K562 (cell line): ENCODE measurements around the gene IGSF3. TPM values are rescaled to one million over a fixed set of nuclear protein-coding genes. Genes with fewer than 3 reads are reported as not detected.
A peak's percentile ranks its signal among the peaks of the same experiment; 100 is the strongest.

ENCODE experiments used
- ARID1B ChIP-seq: fragments of 450-650 bp; IDR thresholded peaks from 2 replicates; pipeline ENCODE4 v1.6.1; 2016; ENCODE audit warnings: antibody characterized with exemption, mild to moderate bottlenecking, inconsistent platforms
- ATF2 ChIP-seq: sonication (generic); formaldehyde crosslinking; IDR thresholded peaks from 2 replicates; pipeline ENCODE4 v1.8.1; 2022; ENCODE audit warnings: missing genetic modification reagents
- CBFA2T3 ChIP-seq: fragments of 450-650 bp; IDR thresholded peaks from 2 replicates; pipeline ENCODE4 v1.6.1; 2017
- CCAR2 ChIP-seq: fragments of 200-400 bp; formaldehyde crosslinking; IDR thresholded peaks from 2 replicates; pipeline ENCODE4 v1.6.1; 2017; ENCODE audit warnings: mild to moderate bottlenecking, low read depth, low read length
- ESRRA ChIP-seq: fragments of 450-650 bp; IDR thresholded peaks from 2 replicates; pipeline ENCODE4 v1.6.1; 2014; ENCODE audit warnings: low read depth, mild to moderate bottlenecking, moderate library complexity, borderline replicate concordance
- ESRRB ChIP-seq: fragments of 250-450 bp; sonication (Bioruptor Pico); IDR thresholded peaks from 2 replicates; pipeline ENCODE4 v1.5.0; 2020; ENCODE audit warnings: mild to moderate bottlenecking, moderate library complexity, borderline replicate concordance
- GATAD2A ChIP-seq: fragments of 450-650 bp; IDR thresholded peaks from 2 replicates; pipeline ENCODE4 v1.6.1; 2017
- KLF10 ChIP-seq: fragments of 250-450 bp; sonication (Bioruptor Pico); IDR thresholded peaks from 2 replicates; pipeline ENCODE4 v1.6.1; 2021; ENCODE audit warnings: matching md5 sums
- PRDM10 ChIP-seq: fragments of 450-650 bp; IDR thresholded peaks from 2 replicates; pipeline ENCODE4 v1.6.1; 2018; ENCODE audit not compliant: partially characterized antibody
- RAD51 ChIP-seq: fragments of 450-650 bp; IDR thresholded peaks from 2 replicates; pipeline ENCODE4 v1.7.1; 2016; ENCODE audit warnings: low read depth, mild to moderate bottlenecking, borderline replicate concordance
- RBFOX2 ChIP-seq: fragments of 200-400 bp; formaldehyde crosslinking; IDR thresholded peaks from 2 replicates; pipeline ENCODE4 v1.6.1; 2017; ENCODE audit warnings: low read depth, mild to moderate bottlenecking, low read length, moderate library complexity
- TAF15 ChIP-seq: fragments of 200-400 bp; formaldehyde crosslinking; IDR thresholded peaks from 2 replicates; pipeline ENCODE4 v1.6.1; 2017; ENCODE audit warnings: mild to moderate bottlenecking, low read depth, low read length, moderate library complexity
- TARDBP ChIP-seq: fragments of 450-650 bp; IDR thresholded peaks from 2 replicates; pipeline ENCODE4 v1.6.1; 2016
- USF1 ChIP-seq: sonication (generic); formaldehyde crosslinking; IDR thresholded peaks from 2 replicates; pipeline ENCODE4 v1.9.0; 2022; ENCODE audit warnings: mild to moderate bottlenecking, missing genetic modification reagents
- ZBTB43 ChIP-seq: sonication (generic); formaldehyde crosslinking; IDR thresholded peaks from 2 replicates; pipeline ENCODE4 v1.8.0; 2023; ENCODE audit warnings: mild to moderate bottlenecking, missing genetic modification reagents
- ZNF282 ChIP-seq: sonication (generic); formaldehyde crosslinking; IDR thresholded peaks from 2 replicates; pipeline ENCODE4 v1.8.1; 2023; ENCODE audit warnings: missing genetic modification reagents
- ZNF398 ChIP-seq: fragments of 250-450 bp; sonication (Bioruptor Pico); IDR thresholded peaks from 2 replicates; pipeline ENCODE4 v1.8.0; 2021; ENCODE audit warnings: moderate library complexity, mild to moderate bottlenecking, inconsistent platforms
- ZNF41 ChIP-seq: fragments of 250-450 bp; sonication (Bioruptor Pico); conservative IDR thresholded peaks from 2 replicates; pipeline ENCODE4 v1.4.0; 2020; ENCODE audit warnings: mild to moderate bottlenecking
- ZNF695 ChIP-seq: fragments of 450-650 bp; formaldehyde crosslinking; IDR thresholded peaks from 2 replicates; pipeline ENCODE4 v1.4.0; 2020; ENCODE audit warnings: mild to moderate bottlenecking, moderate library complexity
- ZSCAN29 ChIP-seq: fragments of 450-650 bp; IDR thresholded peaks from 2 replicates; pipeline ENCODE4 v1.6.1; 2017
- polyA plus RNA-seq, 8 experiments: library from polyadenylated mRNA; depleted of rRNA in 4 of 8; stranded (reverse) in 5 of 8; unstranded in 3 of 8; fragments of >200 nt; fragmentation: Nextera tagmentation in 2 of 8; fragmentation: Illumina TruSeq in 1 of 8; extraction: Ambion mirVana in 2 of 8; extraction: Trizol in 1 of 8; gene quantifications; 2 replicates each; pipeline versions ENCODE4 v1.2.1 to v1.2.3, GENCODE V29; 2011 to 2014; ENCODE audit warnings: inconsistent platforms in 1 of 8, missing spikeins in 1 of 8
- total RNA-seq, 7 experiments: library from RNA; depleted of rRNA in 6 of 7; stranded (reverse); fragments of >200 nt in 6 of 7; fragmentation: Illumina TruSeq in 2 of 7; extraction: Trizol in 2 of 7; gene quantifications; 2 replicates each; pipeline versions ENCODE4 v1.2.1 to v1.2.3, GENCODE V29; 2011 to 2021; ENCODE audit warnings: low replicate concordance in 1 of 7

IGSF3 gene
- total and polyA plus RNA-seq, 9 of the 15 experiments (the other 6 are each of a cell fraction or from before 2014, with no cell fraction given) = 1.1 to 15.0 (median 8.3) TPM

- TF ChIP-seq ATF2 (CRISPR knock-in tag) = no peak
- peak; percentile 26; the same call in 1 of the 2 replicates for TF ChIP-seq TAF15
- TF ChIP-seq ESRRB = no peak
- TF ChIP-seq RAD51 = no peak
- TF ChIP-seq ZBTB43 (CRISPR knock-in tag) = no peak
- no peak for TF ChIP-seq ZNF41
- no peak for TF ChIP-seq ZNF695
- TF ChIP-seq RBFOX2 = peak; percentile 94
- TF ChIP-seq ARID1B = no peak
- no peak for TF ChIP-seq ZNF398 (CRISPR knock-in tag)
- no peak for TF ChIP-seq KLF10 (CRISPR knock-in tag)
- no peak; the same call in 1 of the 2 replicates for TF ChIP-seq ESRRA
- no peak for TF ChIP-seq ZSCAN29
- no peak for TF ChIP-seq CCAR2
- peak; percentile 12 for TF ChIP-seq PRDM10
- no peak for TF ChIP-seq USF1 (CRISPR knock-in tag)
- TF ChIP-seq GATAD2A = no peak
- TF ChIP-seq ZNF282 (CRISPR knock-in tag) = 0 out of 2 replicates have a peak, but pooled peaks have one; percentile 27
- peak; percentile 24; the same call in 1 of the 2 replicates for TF ChIP-seq CBFA2T3
- 0 out of 2 replicates have a peak, but pooled peaks have one; percentile 17 for TF ChIP-seq TARDBP
Measured at GRCh38 chr1:116570358-116571214, 96.9 kb downstream of the IGSF3 start, which contains the start of gene CD58 (continued).
